Fibroblast of the aortic adventitia (primary cell): ENCODE data around the gene OBSCN. TPM values are rescaled to one million over a fixed set of nuclear protein-coding genes. Genes with fewer than 3 reads are reported as not detected.

Source experiments
- DNase-seq: peaks from one replicate; pipeline ENCODE4 v3.0.0-alpha.2; 2010; ENCODE audit warnings: low read depth
- H3K4me3 ChIP-seq: 2 replicates; pipeline ENCODE4 v1.5.1; 2011; ENCODE audit warnings: low read depth, mild to moderate bottlenecking, control low read depth, low read length, moderate library complexity
- total RNA-seq: library from RNA; depleted of rRNA; stranded (reverse); fragments of >200 nt; gene quantifications from 2 replicates; pipeline ENCODE4 v1.2.3, GENCODE V29; 2012; ENCODE audit warnings: low replicate concordance
- TF ChIP-seq, protein P1 (sequence below): IDR thresholded peaks from 2 replicates; pipeline ENCODE4 v1.5.1; 2011; ENCODE audit warnings: mild to moderate bottlenecking, low read length, control low read depth, inconsistent platforms; ENCODE audit not compliant: insufficient read depth

The OBSCN gene
- total RNA-seq, 1 donor: 0.99 TPM

GRCh38 chr1:228307218-228308023 is 99.6 kb downstream of the OBSCN start:
- H3K4me3 ChIP-seq: no peak overlapping the region
- DNase-seq: no peak
- TF ChIP-seq, protein P1, sequence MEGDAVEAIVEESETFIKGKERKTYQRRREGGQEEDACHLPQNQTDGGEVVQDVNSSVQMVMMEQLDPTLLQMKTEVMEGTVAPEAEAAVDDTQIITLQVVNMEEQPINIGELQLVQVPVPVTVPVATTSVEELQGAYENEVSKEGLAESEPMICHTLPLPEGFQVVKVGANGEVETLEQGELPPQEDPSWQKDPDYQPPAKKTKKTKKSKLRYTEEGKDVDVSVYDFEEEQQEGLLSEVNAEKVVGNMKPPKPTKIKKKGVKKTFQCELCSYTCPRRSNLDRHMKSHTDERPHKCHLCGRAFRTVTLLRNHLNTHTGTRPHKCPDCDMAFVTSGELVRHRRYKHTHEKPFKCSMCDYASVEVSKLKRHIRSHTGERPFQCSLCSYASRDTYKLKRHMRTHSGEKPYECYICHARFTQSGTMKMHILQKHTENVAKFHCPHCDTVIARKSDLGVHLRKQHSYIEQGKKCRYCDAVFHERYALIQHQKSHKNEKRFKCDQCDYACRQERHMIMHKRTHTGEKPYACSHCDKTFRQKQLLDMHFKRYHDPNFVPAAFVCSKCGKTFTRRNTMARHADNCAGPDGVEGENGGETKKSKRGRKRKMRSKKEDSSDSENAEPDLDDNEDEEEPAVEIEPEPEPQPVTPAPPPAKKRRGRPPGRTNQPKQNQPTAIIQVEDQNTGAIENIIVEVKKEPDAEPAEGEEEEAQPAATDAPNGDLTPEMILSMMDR: no peak

DNA sequence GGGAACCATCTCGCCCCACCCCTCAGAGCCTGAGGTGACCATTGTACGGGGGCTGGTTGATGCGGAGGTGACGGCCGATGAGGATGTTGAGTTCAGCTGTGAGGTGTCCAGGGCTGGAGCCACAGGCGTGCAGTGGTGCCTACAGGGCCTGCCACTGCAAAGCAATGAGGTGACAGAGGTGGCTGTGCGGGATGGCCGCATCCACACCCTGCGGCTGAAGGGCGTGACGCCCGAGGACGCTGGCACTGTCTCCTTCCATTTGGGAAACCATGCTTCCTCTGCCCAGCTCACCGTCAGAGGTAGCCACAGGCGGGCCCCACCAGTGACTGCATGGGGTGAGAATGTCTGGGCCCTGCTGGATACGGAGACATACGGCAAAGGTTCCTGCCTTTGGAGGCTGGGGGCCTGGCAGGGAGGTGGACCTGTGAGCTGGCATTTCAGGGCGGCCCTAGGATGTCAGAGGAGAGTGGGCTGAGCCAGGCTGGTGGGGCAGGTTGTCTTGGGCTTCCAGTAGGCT is 100.3 kb downstream of the OBSCN start:
- H3K4me3 ChIP-seq: no peak overlapping the region
- TF ChIP-seq, protein P1: no peak
- no peak for DNase-seq

GRCh38 chr1:228308628-228309325 is 100.9 kb downstream of the OBSCN start:
- TF ChIP-seq, protein P1: no peak
- H3K4me3 ChIP-seq: no peak overlapping the region
- DNase-seq: no peak

GRCh38 chr1:228309326-228310067 is 101.7 kb downstream of the OBSCN start:
- TF ChIP-seq, protein P1: no peak
- no peak overlapping the region for H3K4me3 ChIP-seq
- DNase-seq: no peak

DNA sequence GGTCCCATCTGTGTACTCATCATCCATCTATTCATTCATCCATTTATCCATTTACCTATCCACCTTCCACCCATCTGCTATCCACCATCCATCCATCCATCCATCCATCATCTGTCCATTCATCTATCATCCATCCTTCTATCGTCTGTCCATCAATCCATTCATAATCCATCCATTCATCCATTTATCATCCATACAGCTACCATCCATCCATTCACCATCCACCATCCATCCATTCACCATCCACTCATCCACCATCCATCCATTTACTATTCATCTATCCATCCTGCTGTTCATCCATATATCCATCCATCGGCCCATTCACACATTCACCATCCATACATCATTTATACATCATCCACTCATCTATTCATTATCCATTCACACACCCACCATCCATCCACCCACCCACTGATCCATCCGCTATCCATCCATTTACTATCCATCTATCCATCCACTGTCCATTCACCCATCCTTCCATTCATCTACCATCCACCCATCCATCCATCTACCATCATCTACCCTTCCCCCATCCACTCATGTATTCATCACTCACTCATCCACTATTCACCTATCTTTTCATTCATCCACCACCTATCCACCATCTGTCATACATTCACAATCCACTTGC is 102.4 kb downstream of the OBSCN start:
- TF ChIP-seq, protein P1: no peak
- no peak overlapping the region for H3K4me3 ChIP-seq
- DNase-seq: no peak

DNA sequence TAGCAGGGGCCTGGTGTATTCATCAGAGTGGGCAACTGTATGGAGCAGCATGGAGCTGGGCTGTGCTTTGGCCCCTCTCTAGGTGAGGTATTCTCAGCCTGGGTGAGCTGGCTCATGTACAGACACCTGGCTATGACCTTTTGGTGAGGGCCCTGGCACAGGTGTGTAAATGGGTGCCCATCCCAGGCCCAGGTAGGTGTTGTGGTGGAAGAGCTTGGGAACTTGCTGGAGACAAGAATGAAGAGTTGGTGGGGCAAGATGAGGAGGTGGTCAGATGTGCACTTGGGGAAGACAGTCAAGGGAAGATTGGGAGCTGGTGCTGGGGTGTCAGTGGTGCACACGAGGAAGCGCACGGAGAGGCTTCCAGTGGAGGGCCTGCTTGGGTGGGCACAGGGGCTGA is 103.2 kb downstream of the OBSCN start:
- no peak for DNase-seq
- TF ChIP-seq, protein P1: no peak
- H3K4me3 ChIP-seq: no peak overlapping the region
